HG02610 (cell line): ENCODE measurements around the gene ZNF155.
"Not testable (repeated sequence)": the region's sequence is repeated elsewhere in the genome, so short reads cannot be mapped to it uniquely, and the experiment has no call there.

Experiments used
- ATAC-seq: cut with Tn5 transposase; IDR thresholded peaks from one replicate; pipeline ENCODE4 v1.9.1; 2021; ENCODE audit warnings: mild to moderate bottlenecking, moderate library complexity; ENCODE audit not compliant: unreplicated experiment

ZNF155 gene

DNA sequence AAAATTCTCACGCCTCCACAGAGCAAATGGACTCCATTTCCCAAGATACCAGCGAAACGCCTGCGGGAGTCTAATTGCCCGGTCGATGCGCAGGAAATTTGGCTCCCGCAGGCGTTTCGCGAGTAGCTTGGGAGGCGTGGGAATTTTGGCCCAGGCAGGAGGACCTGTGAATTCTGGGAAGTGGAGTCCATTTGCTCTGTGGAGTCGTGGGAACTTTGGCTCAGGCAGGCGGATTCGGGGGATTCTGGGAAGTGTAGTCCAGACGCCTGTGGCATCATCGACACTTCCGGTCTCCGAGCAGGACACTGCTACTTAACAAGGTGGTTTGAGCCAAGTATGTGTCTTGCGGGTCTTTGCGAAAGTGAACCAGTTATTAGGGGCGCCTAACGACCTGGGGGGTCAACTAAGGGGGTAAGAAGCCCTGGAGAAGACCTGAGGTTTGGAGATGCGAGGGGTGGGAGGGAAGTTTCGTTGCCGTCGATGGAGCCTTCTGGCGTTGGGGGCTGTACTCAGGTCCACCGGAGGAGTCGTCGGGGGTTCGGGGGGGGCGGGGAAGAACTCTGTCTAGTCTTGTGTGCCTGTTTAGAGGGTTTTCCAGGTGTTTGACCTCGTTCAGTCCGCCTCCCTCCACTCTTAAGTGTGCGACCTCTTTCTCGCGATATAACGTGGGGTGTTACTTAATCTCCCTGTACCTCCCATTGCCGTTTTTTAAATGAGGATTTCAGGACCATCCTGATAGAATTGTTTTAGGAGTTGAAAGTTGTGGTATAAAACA lies at the start of gene ZNF155:
Gene ZNF155, plus strand, starts transcription at position 277 of the 775 bp plus-strand sequence. CDS start 4,356 bp downstream, outside the sequence.
- ATAC-seq = peak; percentile 75

- peak; percentile 91 for ATAC-seq
These were observed 48.8 kb upstream of the ZNF155 start, which contains the start of gene ZNF45 for GRCh38 chr19:43934985-43935708. ZNF45 (minus strand) TSS chr19:43935282; CDS start chr19:43922185, 13,097 bp downstream.

- ATAC-seq = no peak
These were observed 47.8 kb upstream of the ZNF155 start for GRCh38 chr19:43936188-43936587.

- no peak for ATAC-seq
These were observed 44.3 kb upstream of the ZNF155 start for GRCh38 chr19:43939557-43940260.

DNA sequence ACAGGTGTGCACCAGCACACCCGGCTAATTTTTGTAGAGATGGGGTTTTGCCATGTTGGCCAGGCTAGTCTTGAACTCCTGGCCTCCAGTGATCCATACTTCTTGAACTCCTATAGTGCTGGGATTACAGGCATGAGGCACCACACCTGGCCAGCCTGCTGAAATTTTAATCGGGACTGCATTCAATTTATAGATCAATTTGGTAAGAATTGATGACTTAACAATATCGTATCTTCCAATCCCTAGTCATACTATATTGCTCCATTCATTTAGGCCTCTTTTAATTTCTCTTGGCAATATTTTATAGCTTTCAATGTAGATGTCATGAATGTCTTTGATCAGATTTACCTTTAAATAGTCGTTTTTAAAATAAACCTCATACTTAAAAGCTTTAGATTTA lies 43.3 kb upstream of the ZNF155 start:
- ATAC-seq = no peak

GRCh38 chr19:43941209-43941608 lies 42.8 kb upstream of the ZNF155 start:
- ATAC-seq = no peak

DNA sequence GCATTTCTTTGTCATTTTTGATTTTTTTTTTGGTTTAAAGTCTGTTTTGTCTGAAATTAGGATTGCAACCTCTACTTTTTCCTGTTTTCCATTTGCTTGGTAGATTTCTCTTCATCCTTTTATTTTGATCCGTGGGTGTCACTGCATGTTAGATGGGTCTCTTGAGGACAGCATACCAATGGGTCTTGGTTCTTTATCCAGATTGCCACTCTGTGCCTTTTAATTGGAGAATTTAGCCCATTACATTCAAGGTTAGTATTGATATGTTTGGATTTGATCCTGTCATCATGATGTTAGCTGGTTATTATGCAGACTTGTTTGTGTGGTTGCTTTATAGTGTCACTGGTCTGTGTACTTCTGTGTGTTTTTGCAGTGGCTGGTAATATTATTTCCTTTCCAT lies 36.6 kb upstream of the ZNF155 start:
- ATAC-seq = not testable (repeated sequence)

DNA sequence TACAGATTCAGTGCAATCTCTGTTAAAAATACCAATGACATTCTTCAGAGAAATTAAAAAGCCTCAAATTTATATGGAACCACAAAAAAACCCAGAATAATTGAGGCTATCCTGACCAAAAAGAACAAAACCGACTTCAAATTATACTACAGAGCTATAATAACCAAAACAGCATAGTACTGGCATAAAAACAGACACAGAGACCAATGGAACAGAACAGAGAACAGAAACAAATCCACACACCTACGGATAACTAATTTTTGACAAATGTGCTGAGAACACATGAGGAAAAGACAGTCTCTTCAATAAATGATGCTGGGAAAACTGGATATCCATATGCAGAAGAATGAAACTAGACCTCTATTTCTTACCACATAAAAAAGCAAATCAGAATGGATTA lies 34.2 kb upstream of the ZNF155 start:
- not testable (repeated sequence) for ATAC-seq

DNA sequence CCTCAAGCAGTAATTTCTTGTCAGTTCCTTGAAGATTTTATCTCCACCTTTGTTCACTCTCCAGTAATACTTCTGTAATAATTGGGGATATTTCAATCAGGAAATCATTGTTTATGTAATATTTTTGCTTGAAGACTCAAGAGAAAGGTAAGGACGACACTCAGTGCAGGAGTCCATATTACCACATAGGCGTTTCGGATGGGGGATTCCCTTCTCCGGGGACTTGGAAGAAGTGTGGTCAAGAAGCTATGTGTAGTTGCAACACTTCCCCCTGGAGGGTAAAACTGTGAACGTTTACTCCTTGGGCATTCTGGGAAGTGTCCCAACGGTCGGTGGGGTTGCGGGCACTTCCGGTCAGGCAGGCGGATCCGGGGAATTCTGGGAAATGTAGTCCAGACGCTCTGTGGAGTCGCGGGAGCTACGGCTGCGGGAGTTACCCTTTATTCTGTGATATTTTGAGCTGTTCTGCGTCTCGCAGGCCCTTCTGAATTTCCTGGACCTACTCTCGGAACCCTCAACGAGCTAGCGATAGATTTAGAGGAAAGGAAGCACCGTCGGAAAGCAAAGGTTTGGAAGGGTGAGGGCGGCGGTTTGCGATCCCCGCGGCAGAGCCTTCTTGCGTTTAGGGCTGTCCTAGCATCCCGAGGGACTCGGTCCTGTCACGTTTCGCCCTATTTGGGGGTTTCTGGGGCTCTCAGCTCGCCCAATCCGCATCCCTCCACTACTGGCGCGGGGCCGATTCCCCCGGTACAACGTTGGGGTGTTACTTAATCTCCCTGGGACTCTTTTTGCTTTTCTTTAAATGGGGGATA lies 32.9 kb upstream of the ZNF155 start, which contains the start of gene ZNF221:
Gene ZNF221, plus strand, starts transcription at position 395 of the 812 bp plus-strand sequence. CDS start 11,499 bp downstream, outside the sequence.
- ATAC-seq = peak; percentile 85

- ATAC-seq = no peak
These were observed 27.2 kb upstream of the ZNF155 start for GRCh38 chr19:43956827-43957226.

GRCh38 chr19:43957891-43958290 lies 26.1 kb upstream of the ZNF155 start:
- no peak for ATAC-seq

DNA sequence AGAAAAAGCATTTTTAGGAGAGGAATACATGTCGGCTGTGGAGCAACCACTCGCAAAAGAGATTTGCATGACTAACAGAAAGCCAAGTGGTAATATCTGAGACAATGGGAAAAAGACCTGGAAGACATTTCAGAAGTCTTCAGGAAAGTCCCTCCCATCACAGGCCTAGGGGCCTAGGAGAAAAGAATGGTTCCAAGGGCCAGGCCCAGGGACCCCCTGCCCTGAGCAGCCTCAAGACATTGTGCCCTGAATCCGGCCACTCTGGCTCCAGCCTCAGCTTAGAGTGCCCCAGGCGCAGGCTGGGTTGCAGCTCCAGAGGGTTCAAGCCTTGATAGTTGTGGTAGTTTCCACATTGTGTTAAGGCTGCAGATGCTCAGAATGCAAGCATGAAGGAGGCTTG lies 23.6 kb upstream of the ZNF155 start:
- ATAC-seq = no peak

- no peak for ATAC-seq
These were observed 17.8 kb upstream of the ZNF155 start for GRCh38 chr19:43966079-43966694.

DNA sequence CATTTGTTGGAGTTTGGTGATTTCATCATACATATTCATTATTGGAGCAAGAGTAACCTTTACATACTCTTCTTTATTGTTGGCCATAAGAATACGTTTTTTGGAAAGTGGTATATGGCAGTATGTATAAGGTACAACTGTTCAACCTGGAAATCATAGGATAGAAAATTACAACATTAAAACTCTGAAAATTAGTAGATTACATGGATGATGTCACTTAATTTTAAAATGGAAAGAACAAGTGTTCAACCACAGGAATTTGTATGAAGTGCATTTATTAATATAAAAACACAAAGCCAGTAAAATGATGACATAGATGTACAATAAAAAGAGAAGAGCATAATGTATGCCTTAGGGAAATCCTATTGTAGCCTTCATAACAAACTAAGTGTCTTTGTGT lies 7.3 kb upstream of the ZNF155 start:
- no peak for ATAC-seq

DNA sequence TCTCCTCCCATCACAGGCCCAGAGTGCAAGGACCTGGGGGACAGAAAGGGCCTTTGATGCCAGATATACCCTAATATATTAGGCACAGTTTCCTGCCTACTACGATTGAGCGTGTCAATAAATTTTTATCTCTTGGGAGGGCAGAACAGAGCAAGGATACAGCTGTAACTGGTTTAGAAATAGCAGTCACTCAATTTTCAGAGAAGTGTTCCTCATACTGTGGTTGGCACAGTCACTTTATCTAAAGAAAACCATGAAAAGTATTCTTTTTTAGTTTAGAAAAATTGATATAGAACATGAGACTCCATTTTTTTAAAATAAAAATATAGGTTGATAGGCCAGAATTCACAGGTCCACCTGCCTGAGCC lies 460 bp upstream of the ZNF155 start:
- no peak for ATAC-seq

GRCh38 chr19:43984687-43985000 lies 656 bp downstream of the ZNF155 start:
- peak; percentile 25 for ATAC-seq

DNA sequence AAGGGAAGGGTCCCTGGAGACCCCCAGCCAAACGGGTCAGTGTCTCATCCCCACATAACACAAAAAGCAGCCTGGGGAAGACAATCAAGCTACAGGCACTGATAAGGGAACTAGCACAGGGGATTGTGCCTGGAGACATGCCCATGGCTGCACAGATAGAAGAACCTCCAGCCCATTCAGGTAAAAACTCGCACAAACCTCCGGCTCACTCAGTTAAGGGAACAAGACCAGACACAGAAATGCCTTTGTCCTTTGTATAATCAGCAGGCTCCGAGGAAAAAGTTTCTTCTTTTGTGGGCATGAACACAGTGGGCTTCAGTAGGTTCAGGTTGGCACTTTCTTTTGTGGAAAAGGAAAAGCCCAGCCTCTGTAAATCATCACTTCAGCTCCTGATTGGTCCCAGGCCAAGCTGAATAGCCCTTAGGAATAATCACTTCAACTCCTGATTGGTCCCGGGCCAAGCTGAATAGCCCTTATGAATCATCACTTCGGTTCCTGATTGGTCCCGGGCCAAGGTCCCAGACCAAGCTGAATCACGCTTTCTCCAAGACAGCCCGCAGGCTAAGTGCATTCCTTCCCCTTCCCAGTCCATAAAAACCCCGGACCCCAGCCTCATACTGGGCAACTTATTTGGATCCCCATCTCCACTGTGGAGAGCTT lies 13.8 kb downstream of the ZNF155 start:
- ATAC-seq = no peak

GRCh38 chr19:44002212-44002565 lies 18.2 kb downstream of the ZNF155 start:
- ATAC-seq = no peak

DNA sequence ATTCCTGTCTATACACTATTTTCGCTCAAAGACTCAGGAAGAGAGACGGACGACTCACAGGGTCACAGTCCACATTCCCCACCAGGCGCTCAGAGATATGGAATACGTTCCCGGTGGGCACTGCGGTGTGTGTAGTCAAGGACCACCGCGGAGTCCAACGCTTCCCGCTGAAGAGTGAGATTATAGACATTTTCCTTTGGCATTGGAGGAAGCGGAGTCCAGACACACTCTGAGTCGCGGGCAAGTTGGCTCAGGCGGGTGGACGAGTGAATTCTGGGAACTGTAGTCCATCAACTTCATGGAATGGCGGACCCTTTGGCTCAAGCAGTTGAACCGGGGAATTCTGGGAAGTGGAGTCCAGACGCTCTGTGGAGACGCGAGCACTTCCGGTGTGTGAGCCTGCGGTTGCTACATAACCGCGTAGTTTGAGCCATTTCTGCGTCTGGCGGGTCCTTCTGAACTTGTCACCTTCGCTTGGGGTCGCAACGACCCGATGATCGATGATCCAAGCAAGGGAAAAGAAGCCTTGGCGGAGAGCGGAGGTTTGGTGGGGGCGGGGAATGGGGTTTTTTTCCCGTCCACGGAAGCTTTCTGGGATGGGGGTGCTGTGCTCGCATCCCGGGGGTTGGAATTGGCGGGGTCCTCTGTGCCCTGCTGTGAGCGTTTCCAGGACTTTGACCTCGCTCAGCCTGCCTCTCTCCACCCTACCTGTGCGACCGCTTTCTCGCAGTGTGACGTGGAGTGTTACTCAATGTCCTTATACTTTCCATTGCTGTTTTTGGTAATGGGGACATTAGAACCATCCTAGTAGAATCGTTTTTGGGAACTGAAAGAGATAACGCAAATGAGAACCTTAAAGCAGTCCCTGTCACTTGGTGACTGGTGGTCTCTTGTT lies 18.8 kb downstream of the ZNF155 start, which contains the start of gene ZNF230:
Gene ZNF230, plus strand, starts transcription at position 392 of the 895 bp plus-strand sequence. CDS start 4,122 bp downstream, outside the sequence.
- ATAC-seq = peak; percentile 91
